Measurements from ENCODE around the gene PTPRD. TPM values are rescaled to one million over a fixed set of nuclear protein-coding genes. Genes with fewer than 3 reads are reported as not detected.

Gene PTPRD
- total RNA-seq, 1 experiment from 2014 or later, result 32.5 TPM

- Histone ChIP-seq H2AK5ac (ENCODE audit: insufficient read length, low read length) (no peak overlapping the region), H3K4me2 (ENCODE audit: insufficient read depth, insufficient read length, low read length) (no peak overlapping the region), H3K27me3 (ENCODE audit: insufficient read depth, low read length) (no peaks in the 10 kb centered on the region), H3K23me2 (ENCODE audit: insufficient read length, low read depth, low read length, poor library complexity, severe bottlenecking) (no peaks in the 10 kb centered on the region), H2AFZ (ENCODE audit: low read length) (no peak overlapping the region), H4K91ac (ENCODE audit: insufficient read length, low read depth, low read length) (no peak overlapping the region), H2BK12ac (ENCODE audit: insufficient read length, low read depth, low read length) (no peak overlapping the region), H3K9ac (ENCODE audit: extremely low read depth, insufficient read length, low read length) (no peak overlapping the region), H3K56ac (ENCODE audit: insufficient read length, low read depth, low read length) (no peak overlapping the region), H3K79me1 (ENCODE audit: insufficient read depth, low read depth, low read length, poor library complexity, severe bottlenecking) (no peaks in the 10 kb centered on the region), H2BK20ac (ENCODE audit: low read depth, low read length, poor library complexity, severe bottlenecking) (no peak overlapping the region), H2BK5ac (ENCODE audit: insufficient read length, low read length) (no peak overlapping the region), H4K8ac (replicated peaks; ENCODE audit: insufficient read length, low read depth, low read length) (no peak overlapping the region), H2BK15ac (ENCODE audit: low read depth, low read length) (no peak overlapping the region), H3K23ac (ENCODE audit: insufficient read length, low read depth, low read length) (no peak overlapping the region), H3K79me2 (ENCODE audit: insufficient read depth, low read length) (no peaks in the 10 kb centered on the region), H3T11ph (ENCODE audit: low read length) (no peak overlapping the region), H4K20me1 (ENCODE audit: control insufficient read depth, insufficient read depth, insufficient read length) (no peaks in the 10 kb centered on the region), H3K27ac (ENCODE audit: insufficient read length, low read depth, low read length) (no peak overlapping the region), H4K5ac (ENCODE audit: insufficient read length, low read depth, low read length) (no peak overlapping the region), H3K18ac (ENCODE audit: insufficient read length, low read depth, low read length) (no peak overlapping the region), H3K4ac (ENCODE audit: low read depth, low read length) (no peak overlapping the region), H3K14ac (ENCODE audit: insufficient read depth, low read length) (no peak overlapping the region), H2BK120ac (ENCODE audit: low read depth, low read length, poor library complexity, severe bottlenecking) (no peak overlapping the region), H3K4me1 (ENCODE audit: insufficient read depth, low read length) (no peaks in the 10 kb centered on the region), H3K9me3 (ENCODE audit: control insufficient read depth, low read depth, low read length) (no peaks in the 10 kb centered on the region)
- Mint-ChIP-seq H3K27ac (no peak overlapping the region), H3K9me3 (no peaks in the 10 kb centered on the region; a peak in 1 of 5 replicates), H3K36me3 (ENCODE audit: insufficient read depth in 1 of 3, low read depth in 3 of 3) (peaks cover 0 to 4% (median 0%) of the 10 kb centered on the region in 3 experiments; a peak in 2 of 7 replicates), H3K4me3 (no peak overlapping the region), H3K4me1 (no peaks in the 10 kb centered on the region), H3K27me3 (ENCODE audit: low read depth) (no peaks in the 10 kb centered on the region)
- WGBS (ENCODE audit: extremely low coverage, insufficient read length, low lambda C conversion rate), result no CpG with 5 or more reads among the region's 8 CpGs
- DNase-seq, result no peak
- TF ChIP-seq CTCF (conservative IDR thresholded peaks at IDR 0.05), result no peak
Observed at GRCh38 chr9:8904771-8905515, 1707.9 kb downstream of the PTPRD start.

All from H9 (cell line).